Esophagus muscularis mucosa (tissue), 4 donors: ENCODE data around the gene SKOR2.

ENCODE experiments used
- CTCF ChIP-seq, 3 experiments: fragments of 200-600 bp in 2 of 3; fragments of 450-650 bp in 1 of 3; sonication (generic) in 2 of 3; IDR thresholded peaks; one replicate each; pipeline ENCODE4 v1.5.1; 2017 to 2019; ENCODE audit warnings: antibody characterized with exemption in 3 of 3, mild to moderate bottlenecking in 2 of 3, moderate library complexity in 1 of 3
- EP300 ChIP-seq: sonication (generic); formaldehyde crosslinking; IDR thresholded peaks from one replicate; pipeline ENCODE4 v1.6.1; 2017; ENCODE audit warnings: antibody characterized with exemption
- POLR2A ChIP-seq: fragments of 450-650 bp; IDR thresholded peaks from one replicate; pipeline ENCODE4 v1.6.1; 2017; ENCODE audit warnings: antibody characterized with exemption, moderate library complexity, mild to moderate bottlenecking, low read depth

- TF ChIP-seq POLR2A (no peak), CTCF (IDR thresholded peaks at IDR 0.05) (no peak), EP300 (no peak)
Observed at GRCh38 chr18:47168913-47169312, 82.5 kb downstream of the SKOR2 start.
